GM12872 (cell line): ENCODE results near the gene CUTA.

Source experiments
- TF ChIP-seq, protein P1 (sequence below): IDR thresholded peaks from 3 replicates; pipeline ENCODE4 v1.5.1; 2011; ENCODE audit warnings: low read depth, mild to moderate bottlenecking, low read length, moderate library complexity; ENCODE audit not compliant: insufficient read depth

Gene CUTA

GRCh38 chr6:33405386-33405940 is 12.4 kb downstream of the CUTA start:
- TF ChIP-seq, protein P1, sequence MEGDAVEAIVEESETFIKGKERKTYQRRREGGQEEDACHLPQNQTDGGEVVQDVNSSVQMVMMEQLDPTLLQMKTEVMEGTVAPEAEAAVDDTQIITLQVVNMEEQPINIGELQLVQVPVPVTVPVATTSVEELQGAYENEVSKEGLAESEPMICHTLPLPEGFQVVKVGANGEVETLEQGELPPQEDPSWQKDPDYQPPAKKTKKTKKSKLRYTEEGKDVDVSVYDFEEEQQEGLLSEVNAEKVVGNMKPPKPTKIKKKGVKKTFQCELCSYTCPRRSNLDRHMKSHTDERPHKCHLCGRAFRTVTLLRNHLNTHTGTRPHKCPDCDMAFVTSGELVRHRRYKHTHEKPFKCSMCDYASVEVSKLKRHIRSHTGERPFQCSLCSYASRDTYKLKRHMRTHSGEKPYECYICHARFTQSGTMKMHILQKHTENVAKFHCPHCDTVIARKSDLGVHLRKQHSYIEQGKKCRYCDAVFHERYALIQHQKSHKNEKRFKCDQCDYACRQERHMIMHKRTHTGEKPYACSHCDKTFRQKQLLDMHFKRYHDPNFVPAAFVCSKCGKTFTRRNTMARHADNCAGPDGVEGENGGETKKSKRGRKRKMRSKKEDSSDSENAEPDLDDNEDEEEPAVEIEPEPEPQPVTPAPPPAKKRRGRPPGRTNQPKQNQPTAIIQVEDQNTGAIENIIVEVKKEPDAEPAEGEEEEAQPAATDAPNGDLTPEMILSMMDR = no peak

DNA sequence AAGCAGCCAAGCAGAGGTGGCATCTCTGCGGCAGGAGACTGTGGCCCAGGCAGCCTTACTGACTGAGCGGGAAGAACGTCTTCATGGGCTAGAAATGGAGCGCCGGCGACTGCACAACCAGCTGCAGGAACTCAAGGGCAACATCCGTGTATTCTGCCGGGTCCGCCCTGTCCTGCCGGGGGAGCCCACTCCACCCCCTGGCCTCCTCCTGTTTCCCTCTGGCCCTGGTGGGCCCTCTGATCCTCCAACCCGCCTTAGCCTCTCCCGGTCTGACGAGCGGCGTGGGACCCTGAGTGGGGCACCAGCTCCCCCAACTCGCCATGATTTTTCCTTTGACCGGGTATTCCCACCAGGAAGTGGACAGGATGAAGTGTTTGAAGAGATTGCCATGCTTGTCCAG is 13.0 kb downstream of the CUTA start:
- TF ChIP-seq, protein P1 = no peak

DNA sequence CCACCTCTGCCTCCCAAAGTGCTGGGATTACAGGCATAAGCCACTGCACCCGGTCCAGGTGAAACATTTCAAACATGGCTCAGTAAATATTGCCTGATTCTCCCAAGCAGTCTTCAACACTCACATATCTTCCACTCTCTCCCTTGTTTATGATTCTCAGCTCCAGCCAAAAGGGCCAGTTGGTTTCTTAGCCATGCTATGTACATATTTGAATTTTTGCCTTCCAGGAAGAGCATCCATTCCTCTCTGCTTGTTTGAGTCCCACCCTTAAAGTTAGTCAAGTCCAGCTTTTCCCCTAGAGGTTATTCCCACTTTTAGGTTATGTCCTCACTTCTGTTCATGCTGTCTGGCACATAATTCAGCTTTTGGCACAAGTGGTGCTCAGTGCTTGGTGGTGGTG is 20.4 kb downstream of the CUTA start:
- TF ChIP-seq, protein P1 = no peak

- TF ChIP-seq, protein P1 = no peak
Measured at GRCh38 chr6:33392979-33393378, 24.9 kb downstream of the CUTA start.

DNA sequence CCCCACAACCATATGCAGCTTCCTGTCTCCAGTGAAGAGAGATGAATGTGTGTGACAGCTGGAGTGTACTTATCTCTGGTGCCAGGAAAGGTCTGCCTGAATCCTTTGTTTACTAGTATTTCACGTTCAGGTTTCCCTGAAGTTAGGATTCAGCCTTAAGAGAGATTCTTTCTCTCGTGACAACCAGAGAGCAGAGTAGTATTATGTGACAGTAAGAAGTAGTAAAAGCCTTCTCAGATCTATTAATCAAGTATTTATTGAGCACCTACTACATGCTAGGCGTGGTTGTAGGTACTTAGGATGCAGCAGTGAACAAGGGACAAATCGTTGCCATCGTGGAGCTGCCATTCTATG is 25.3 kb downstream of the CUTA start:
- TF ChIP-seq, protein P1 = no peak

DNA sequence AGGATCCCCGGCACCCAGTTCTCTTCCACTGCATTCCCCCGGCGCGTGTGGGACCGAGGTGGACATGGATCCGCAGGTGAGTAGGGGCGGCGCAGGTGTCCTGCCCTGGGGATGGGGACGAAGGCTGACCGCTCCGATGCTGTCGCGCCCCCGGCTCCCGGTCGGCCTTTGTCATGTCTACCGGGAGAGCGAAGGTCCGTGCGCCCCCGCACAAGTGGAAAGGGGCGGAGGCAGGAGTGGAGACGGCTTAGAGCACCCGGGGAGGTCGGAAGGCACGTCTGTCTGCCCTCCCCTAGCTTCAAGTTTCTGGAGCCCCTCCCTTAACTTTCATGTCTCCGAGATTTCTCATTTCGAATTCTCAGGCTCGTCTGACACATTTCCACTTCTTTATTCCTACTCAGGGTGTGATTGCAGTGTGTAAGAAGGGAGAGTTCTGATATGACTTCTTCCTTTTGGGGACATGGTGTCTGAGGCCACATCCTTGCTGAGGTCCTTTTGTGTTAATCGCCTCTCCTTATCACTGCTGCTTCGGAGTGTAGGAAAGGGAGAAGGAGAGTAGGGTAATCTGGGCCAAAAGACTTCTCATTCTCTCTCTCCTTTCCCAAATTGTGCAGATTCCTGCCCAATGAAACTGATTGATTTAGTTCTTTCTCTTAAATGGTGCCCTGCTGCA is 25.8 kb downstream of the CUTA start:
- TF ChIP-seq, protein P1 = no peak

DNA sequence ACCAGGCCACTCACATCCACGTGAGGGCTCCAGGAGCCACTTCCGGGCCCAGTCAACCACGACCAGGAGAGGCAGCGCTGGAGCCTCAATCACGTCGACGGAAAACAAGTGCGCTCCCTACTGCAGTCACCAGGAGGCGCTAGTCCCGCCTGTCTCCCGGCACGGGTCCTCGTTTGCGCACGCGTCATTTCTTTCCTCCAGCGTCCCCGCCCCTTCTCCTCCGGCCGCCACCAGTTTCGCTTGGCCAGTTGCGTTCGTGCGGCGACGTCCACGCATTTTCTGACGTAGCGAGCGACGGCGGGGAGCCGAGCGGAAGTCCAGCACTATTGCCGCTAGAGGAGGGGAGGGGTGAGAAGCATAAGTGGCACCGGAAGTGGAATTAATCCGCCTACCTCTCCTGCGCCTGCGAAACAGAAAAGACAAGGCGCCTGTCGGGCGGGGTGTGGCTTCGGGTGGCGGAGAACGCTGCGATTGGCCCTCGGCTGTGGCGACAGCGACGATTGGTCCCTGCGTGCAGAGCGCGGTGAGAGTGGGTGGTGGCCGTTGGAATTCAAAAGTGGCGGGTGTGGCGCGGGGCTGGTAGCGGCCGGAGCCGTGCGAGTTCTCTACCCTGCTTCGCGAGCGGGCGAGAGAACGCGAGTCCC is 26.5 kb downstream of the CUTA start, which contains the start of gene KIFC1:
Gene KIFC1, plus strand, starts transcription at position 546 of the 644 bp plus-strand sequence. CDS start 163 bp downstream, outside the sequence.
- TF ChIP-seq, protein P1 = peak; percentile 98
